DOHH2 (cell line): ENCODE measurements around the gene GPN2.

Experiments
- H3F3A ChIP-seq: fragments of 200-600 bp; sonication (generic), shearing (Covaris generic); 2 replicates; pipeline ENCODE4 v1.6.0; 2016; ENCODE audit warnings: antibody characterized with exemption, mild to moderate bottlenecking; ENCODE audit not compliant: control insufficient read depth, insufficient read depth
- H3K27ac ChIP-seq: fragments of 200-600 bp; sonication (generic); 2 replicates; pipeline ENCODE4 v1.5.1; 2014; ENCODE audit warnings: low read depth, mild to moderate bottlenecking, low read length, moderate library complexity
- H3K27me3 ChIP-seq: fragments of 200-600 bp; sonication (generic); 2 replicates; pipeline ENCODE4 v1.6.1; 2014; ENCODE audit warnings: mild to moderate bottlenecking, low read length, mixed read lengths; ENCODE audit not compliant: control insufficient read depth
- H3K36me3 ChIP-seq: fragments of 200-600 bp; sonication (generic); 2 replicates; pipeline ENCODE4 v1.6.1; 2014; ENCODE audit warnings: mild to moderate bottlenecking, low read length, moderate library complexity, mixed read lengths; ENCODE audit not compliant: control insufficient read depth
- H3K4me1 ChIP-seq: fragments of 200-600 bp; sonication (generic); 2 replicates; pipeline ENCODE4 v1.6.1; 2014; ENCODE audit warnings: mild to moderate bottlenecking, low read length, mixed read lengths; ENCODE audit not compliant: control insufficient read depth
- H3K4me2 ChIP-seq: fragments of 200-600 bp; sonication (generic); 2 replicates; pipeline ENCODE4 v1.6.0; 2014; ENCODE audit warnings: mild to moderate bottlenecking, low read length, moderate library complexity
- H3K4me3 ChIP-seq: fragments of 200-600 bp; sonication (generic); 2 replicates; pipeline ENCODE4 v1.5.1; 2014; ENCODE audit warnings: mild to moderate bottlenecking, low read length, mixed read lengths
- H3K79me2 ChIP-seq: fragments of 200-600 bp; sonication (generic); 2 replicates; pipeline ENCODE4 v1.6.1; 2014; ENCODE audit warnings: mild to moderate bottlenecking, low read length, mixed read lengths; ENCODE audit not compliant: control insufficient read depth
- H3K9me2 ChIP-seq: fragments of 200-600 bp; sonication (generic); replicated peaks from 2 replicates; pipeline ENCODE4 v1.6.1; 2014; ENCODE audit warnings: mild to moderate bottlenecking, low read length, mixed read lengths; ENCODE audit not compliant: control insufficient read depth
- H3K9me3 ChIP-seq: fragments of 200-600 bp; sonication (generic); 2 replicates; pipeline ENCODE4 v1.6.1; 2014; ENCODE audit warnings: antibody characterized with exemption, low read length, mixed read lengths; ENCODE audit not compliant: control insufficient read depth, insufficient read depth
- H4K20me1 ChIP-seq: fragments of 200-600 bp; sonication (generic); 2 replicates; pipeline ENCODE4 v1.6.0; 2014; ENCODE audit warnings: low read depth, mild to moderate bottlenecking, antibody characterized with exemption, low read length, moderate library complexity; ENCODE audit not compliant: control insufficient read depth, insufficient read depth
- CTCF ChIP-seq: fragments of 200-600 bp; sonication (generic); IDR thresholded peaks from one replicate; pipeline ENCODE4 v1.5.1; 2014; ENCODE audit warnings: antibody characterized with exemption, mild to moderate bottlenecking, low read depth, low read length; ENCODE audit not compliant: poor library complexity, severe bottlenecking
- EZH2phosphoT487 ChIP-seq: fragments of 200-600 bp; sonication (generic); IDR thresholded peaks from 2 replicates; pipeline ENCODE4 v1.6.1; 2017; ENCODE audit warnings: borderline replicate concordance, mild to moderate bottlenecking, antibody characterized with exemption, low read length, moderate library complexity, mixed read lengths

Gene GPN2

GRCh38 chr1:26936823-26937222 lies 46.7 kb upstream of the GPN2 start:
- Histone ChIP-seq H3F3A (no peaks in the 10 kb centered on the region), H3K36me3 (peaks cover 64% of the 10 kb centered on the region), H3K4me3 (no peak overlapping the region), H3K27me3 (no peaks in the 10 kb centered on the region), H3K9me3 (no peaks in the 10 kb centered on the region), H3K4me1 (peaks cover 6% of the 10 kb centered on the region), H3K27ac (no peak overlapping the region), H3K79me2 (peaks cover 69% of the 10 kb centered on the region), H4K20me1 (no peaks in the 10 kb centered on the region), H3K9me2 (no peaks in the 10 kb centered on the region), H3K4me2 (no peak overlapping the region)
- TF ChIP-seq CTCF: no peak
- no peak for TF ChIP-seq EZH2phosphoT487

GRCh38 chr1:26932531-26932930 lies 42.4 kb upstream of the GPN2 start:
- H3K36me3 ChIP-seq: peaks cover 68% of the 10 kb centered on the region
- no peak overlapping the region for H3K4me3 ChIP-seq
- TF ChIP-seq CTCF (no peak), EZH2phosphoT487 (no peak)

GRCh38 chr1:26923711-26924110 lies 33.6 kb upstream of the GPN2 start:
- Histone ChIP-seq H3K4me2 (peak overlapping the region; percentile 97), H3K27ac (no peak overlapping the region), H3K9me2 (no peaks in the 10 kb centered on the region), H3K4me1 (peaks cover 21% of the 10 kb centered on the region), H3K27me3 (no peaks in the 10 kb centered on the region), H3F3A (no peaks in the 10 kb centered on the region), H3K36me3 (peaks cover 61% of the 10 kb centered on the region), H4K20me1 (peaks cover 24% of the 10 kb centered on the region), H3K4me3 (no peak overlapping the region), H3K9me3 (no peaks in the 10 kb centered on the region), H3K79me2 (peaks cover 63% of the 10 kb centered on the region)
- TF ChIP-seq EZH2phosphoT487 (no peak), CTCF (no peak)

More at GRCh38 chr1:26932531-26932930, 42.4 kb upstream of the GPN2 start:
- Histone ChIP-seq H4K20me1 (peaks cover 3% of the 10 kb centered on the region; the same call in 1 of the 2 replicates), H3K27ac (no peak overlapping the region), H3K79me2 (peaks cover 75% of the 10 kb centered on the region), H3K9me3 (no peaks in the 10 kb centered on the region), H3K4me2 (no peak overlapping the region), H3K9me2 (no peaks in the 10 kb centered on the region), H3K27me3 (no peaks in the 10 kb centered on the region), H3K4me1 (peaks cover 6% of the 10 kb centered on the region), H3F3A (no peaks in the 10 kb centered on the region)

GRCh38 chr1:26922901-26923300 lies 32.8 kb upstream of the GPN2 start:
- Histone ChIP-seq H3F3A (no peaks in the 10 kb centered on the region), H3K4me1 (peaks cover 21% of the 10 kb centered on the region), H4K20me1 (peaks cover 22% of the 10 kb centered on the region), H3K27ac (no peak overlapping the region), H3K9me2 (no peaks in the 10 kb centered on the region), H3K4me3 (peak overlapping the region; percentile 86), H3K4me2 (peak overlapping the region; percentile 97), H3K27me3 (no peaks in the 10 kb centered on the region), H3K9me3 (no peaks in the 10 kb centered on the region), H3K36me3 (peaks cover 53% of the 10 kb centered on the region), H3K79me2 (peaks cover 55% of the 10 kb centered on the region)
- TF ChIP-seq CTCF: no peak
- TF ChIP-seq EZH2phosphoT487: no peak
